NB4 (cell line): ENCODE results near the gene EIF3M.

Experiments used
- DNase-seq: peaks from one replicate; pipeline ENCODE4 v3.0.0; 2010; ENCODE audit warnings: low read depth
- H3K4me3 ChIP-seq: one replicate; pipeline ENCODE4 v1.5.1; 2011; ENCODE audit warnings: mild to moderate bottlenecking, low read depth, low read length, moderate library complexity
- CTCF ChIP-seq: IDR thresholded peaks from one replicate; pipeline ENCODE4 v1.5.1; 2012; ENCODE audit warnings: low read depth, low read length
- MAX ChIP-seq: IDR thresholded peaks from 2 replicates; pipeline ENCODE4 v1.6.1; 2011; ENCODE audit warnings: low read depth, low read length
- MYC ChIP-seq: IDR thresholded peaks from 2 replicates; pipeline ENCODE4 v1.6.1; 2011; ENCODE audit warnings: low read depth, low read length
- POLR2A ChIP-seq: IDR thresholded peaks from 2 replicates; pipeline ENCODE4 v1.6.1; 2011; ENCODE audit warnings: mild to moderate bottlenecking; ENCODE audit not compliant: insufficient read length; ENCODE audit errors: extremely low read depth

EIF3M gene

GRCh38 chr11:32555895-32556294 lies 27.7 kb upstream of the EIF3M start:
- H3K4me3 ChIP-seq: no peak overlapping the region
- TF ChIP-seq CTCF (no peak), POLR2A (no peak), MYC (no peak), MAX (no peak)
- DNase-seq: no peak

GRCh38 chr11:32561835-32562234 lies 21.8 kb upstream of the EIF3M start:
- no peak for DNase-seq
- TF ChIP-seq POLR2A: no peak
- H3K4me3 ChIP-seq: no peak overlapping the region

GRCh38 chr11:32562839-32563599 lies 20.6 kb upstream of the EIF3M start:
- TF ChIP-seq MAX (no peak), CTCF (no peak), MYC (no peak), POLR2A (no peak)
- DNase-seq: no peak
- H3K4me3 ChIP-seq: no peak overlapping the region

GRCh38 chr11:32563600-32563959 lies 20.1 kb upstream of the EIF3M start:
- TF ChIP-seq POLR2A (no peak), MYC (no peak), CTCF (no peak), MAX (no peak)
- H3K4me3 ChIP-seq: no peak overlapping the region
- no peak for DNase-seq

- no peak for TF ChIP-seq POLR2A
- TF ChIP-seq CTCF: no peak
- no peak for TF ChIP-seq MAX
- TF ChIP-seq MYC: no peak
- H3K4me3 ChIP-seq: no peak overlapping the region
- no peak for DNase-seq
Observed at GRCh38 chr11:32566517-32566916, 17.1 kb upstream of the EIF3M start.

- no peak overlapping the region for H3K4me3 ChIP-seq
- DNase-seq: no peak
- no peak for TF ChIP-seq MAX
- no peak for TF ChIP-seq MYC
- no peak for TF ChIP-seq CTCF
- TF ChIP-seq POLR2A: no peak
Observed at GRCh38 chr11:32567154-32567553, 16.5 kb upstream of the EIF3M start.
